M059J (cell line): ENCODE results near the gene UMPS. TPM values are rescaled to one million over a fixed set of nuclear protein-coding genes. Genes with fewer than 3 reads are reported as not detected.
"Not testable (repeated sequence)": the region's sequence is repeated elsewhere in the genome, so short reads cannot be mapped to it uniquely, and the experiment has no call there.

Source experiments
- DNase-seq: peaks from one replicate; pipeline ENCODE4 v3.0.0-alpha.2; 2012; ENCODE audit warnings: low read depth
- total RNA-seq: library from RNA; depleted of rRNA; stranded (reverse); fragments of >200 nt; shearing (Covaris generic); gene quantifications from 2 replicates; pipeline ENCODE4 v1.2.3, GENCODE V29; 2014

The UMPS gene
- total RNA-seq, 1 experiment from 2014 or later = 43.9 TPM

DNA sequence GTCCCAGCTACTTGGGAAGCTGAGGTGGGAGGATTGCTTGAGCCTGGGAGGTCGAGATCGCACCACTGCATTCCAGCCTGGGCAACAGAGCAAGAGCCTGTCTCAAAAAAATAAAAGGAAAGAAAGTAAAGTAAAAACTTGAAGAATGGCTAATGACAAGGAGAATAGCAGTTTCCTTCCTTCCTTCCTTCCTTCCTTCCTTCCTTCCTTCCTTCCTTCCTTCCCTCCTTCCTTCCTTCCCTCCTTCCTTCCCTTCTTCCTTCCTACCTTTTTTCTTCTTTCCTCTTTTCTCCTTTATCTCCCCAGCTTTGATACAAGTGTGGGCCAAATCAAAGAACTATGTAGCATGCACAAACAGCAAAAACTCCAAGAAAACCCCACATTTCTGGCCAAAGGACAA is 23.0 kb upstream of the UMPS start:
- not testable (repeated sequence) for DNase-seq

GRCh38 chr3:124707656-124708062 is 22.6 kb upstream of the UMPS start:
- peak; percentile 63 for DNase-seq

DNA sequence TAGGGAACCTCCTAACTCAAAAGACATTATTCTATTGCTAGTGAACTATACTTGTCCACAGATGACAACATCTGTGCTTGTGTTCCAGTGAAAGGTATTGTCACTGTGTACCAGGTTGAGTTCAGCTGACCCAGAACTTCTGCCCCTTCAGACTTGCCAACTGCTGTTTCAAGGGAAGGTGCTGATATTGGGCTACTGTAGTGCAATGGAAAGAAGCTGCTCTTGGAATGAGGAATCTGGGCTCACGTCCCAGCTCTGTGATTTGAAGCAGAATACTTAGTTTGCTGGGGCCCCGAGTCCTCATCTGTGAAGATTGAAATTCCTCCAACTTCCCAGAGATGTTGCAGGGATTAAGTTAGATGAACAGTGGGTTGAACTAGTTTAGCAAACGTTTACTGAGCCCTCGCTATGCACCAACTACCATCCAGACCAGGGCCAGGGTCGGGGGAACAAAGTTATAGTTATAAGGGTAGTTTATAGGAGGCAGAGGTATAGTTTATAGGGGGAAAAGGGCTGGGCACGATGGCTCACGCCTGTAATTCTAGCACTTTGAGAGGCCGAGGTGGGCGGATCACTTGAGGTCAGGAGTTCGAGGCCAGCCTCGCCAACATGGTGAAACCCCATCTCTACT is 15.9 kb upstream of the UMPS start:
- no peak for DNase-seq

DNA sequence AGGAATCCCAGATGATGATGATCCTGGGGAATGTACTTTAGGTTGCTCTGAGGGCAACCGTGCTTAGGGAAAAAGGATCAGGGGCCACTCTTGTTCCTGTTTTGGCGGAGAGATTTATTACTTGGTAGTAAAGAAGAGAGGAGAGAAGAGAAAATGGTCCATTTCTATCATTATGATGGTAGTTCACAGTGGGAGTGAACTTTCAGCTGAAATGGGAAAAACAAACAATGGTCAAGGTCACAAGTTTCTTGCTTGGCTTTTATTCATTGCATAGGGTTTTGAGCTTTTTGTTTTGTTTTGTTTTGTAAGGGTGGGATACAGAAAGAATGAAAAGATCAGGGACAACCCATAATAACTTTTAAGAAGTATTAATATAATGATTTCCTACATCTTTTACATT is 7.7 kb upstream of the UMPS start:
- DNase-seq = no peak

- DNase-seq = no peak
Measured at GRCh38 chr3:124730941-124731297, 667 bp downstream of the UMPS start.

DNA sequence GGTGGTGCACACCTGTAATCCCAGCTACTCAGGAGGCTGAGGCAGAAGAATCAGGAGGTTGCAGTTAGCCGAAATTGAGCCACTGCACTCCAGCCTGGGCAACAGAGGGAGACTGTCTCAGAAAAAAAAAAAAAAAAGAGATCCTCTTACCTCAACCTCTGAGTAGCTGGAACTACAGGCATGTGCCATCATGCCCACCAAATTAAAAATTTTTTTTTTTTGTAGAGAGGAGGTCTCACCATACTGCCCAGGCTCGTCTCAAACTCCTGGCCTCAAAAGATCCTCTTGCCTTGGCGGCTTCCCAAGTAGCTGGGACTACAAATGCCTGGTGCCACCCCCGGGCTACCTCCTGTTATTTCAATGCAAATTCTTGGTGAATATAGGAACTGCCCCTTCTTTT is 1.5 kb downstream of the UMPS start:
- DNase-seq = no peak

GRCh38 chr3:124741027-124741426 is 10.8 kb downstream of the UMPS start:
- no peak for DNase-seq

GRCh38 chr3:124745756-124746155 is 15.5 kb downstream of the UMPS start:
- DNase-seq = no peak

GRCh38 chr3:124747111-124747981 is 17.1 kb downstream of the UMPS start:
- DNase-seq = no peak

GRCh38 chr3:124748560-124749198 is 18.4 kb downstream of the UMPS start:
- no peak for DNase-seq

DNA sequence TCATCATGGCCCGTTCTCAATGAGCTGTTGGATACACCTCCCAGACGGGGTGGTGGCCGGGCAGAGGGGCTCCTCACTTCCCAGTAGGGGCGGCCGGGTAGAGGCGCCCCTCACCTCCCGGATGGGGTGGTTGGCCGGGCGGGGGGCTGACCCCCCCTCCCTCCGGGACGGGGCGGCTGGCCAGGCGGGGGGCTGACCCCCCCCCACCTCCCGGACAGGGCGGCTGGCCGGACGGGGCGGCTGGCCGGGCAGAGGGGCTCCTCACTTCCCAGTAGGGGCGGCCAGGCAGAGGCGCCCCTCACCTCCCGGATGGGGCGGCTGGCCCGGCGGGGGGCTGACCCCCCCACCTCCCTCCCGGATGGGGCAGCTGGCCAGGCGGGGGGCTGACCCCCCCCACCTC is 19.6 kb downstream of the UMPS start:
- DNase-seq = not testable (repeated sequence)

DNA sequence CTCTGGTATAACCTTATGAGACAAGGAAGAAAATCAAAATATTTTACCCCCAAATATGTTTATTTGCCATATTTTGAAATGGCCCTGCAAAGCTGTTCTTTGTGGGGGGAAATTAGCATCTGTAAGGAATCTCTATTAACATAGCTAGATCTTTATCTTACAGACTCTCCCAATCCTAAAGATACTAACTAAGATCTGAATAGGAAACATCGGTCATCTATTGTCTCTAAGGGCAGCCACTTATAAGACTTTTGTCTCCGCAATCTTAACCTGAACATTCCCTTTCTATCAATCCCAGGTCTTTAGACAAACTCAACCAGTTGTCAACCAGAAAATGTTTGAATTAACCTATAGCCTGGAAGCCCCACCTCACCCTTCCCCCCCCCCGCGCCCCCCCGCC is 21.2 kb downstream of the UMPS start:
- DNase-seq = no peak

- no peak for DNase-seq
Measured at GRCh38 chr3:124752051-124752450, 21.8 kb downstream of the UMPS start.

DNA sequence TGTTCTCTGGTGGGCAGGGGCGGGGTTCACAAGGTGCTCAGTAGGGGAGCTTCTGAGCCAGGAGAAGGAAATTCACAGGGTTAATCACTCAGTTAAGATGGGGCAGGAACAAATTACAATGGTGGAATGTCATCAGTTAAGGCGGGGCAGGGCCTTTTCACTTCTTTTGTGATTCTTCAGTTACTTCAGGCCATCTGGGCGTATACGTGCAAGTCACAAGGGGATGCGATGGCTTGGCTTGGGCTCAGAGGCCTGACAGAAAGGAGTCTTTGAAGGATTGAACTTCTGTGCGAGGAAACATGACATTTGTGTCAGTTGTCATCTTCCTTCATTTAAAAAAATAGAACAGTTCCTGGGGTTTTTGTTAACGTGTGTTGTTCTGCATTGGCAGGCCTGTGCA is 27.7 kb downstream of the UMPS start:
- not testable (repeated sequence) for DNase-seq

GRCh38 chr3:124758851-124759635 is 28.8 kb downstream of the UMPS start:
- DNase-seq = no peak

DNA sequence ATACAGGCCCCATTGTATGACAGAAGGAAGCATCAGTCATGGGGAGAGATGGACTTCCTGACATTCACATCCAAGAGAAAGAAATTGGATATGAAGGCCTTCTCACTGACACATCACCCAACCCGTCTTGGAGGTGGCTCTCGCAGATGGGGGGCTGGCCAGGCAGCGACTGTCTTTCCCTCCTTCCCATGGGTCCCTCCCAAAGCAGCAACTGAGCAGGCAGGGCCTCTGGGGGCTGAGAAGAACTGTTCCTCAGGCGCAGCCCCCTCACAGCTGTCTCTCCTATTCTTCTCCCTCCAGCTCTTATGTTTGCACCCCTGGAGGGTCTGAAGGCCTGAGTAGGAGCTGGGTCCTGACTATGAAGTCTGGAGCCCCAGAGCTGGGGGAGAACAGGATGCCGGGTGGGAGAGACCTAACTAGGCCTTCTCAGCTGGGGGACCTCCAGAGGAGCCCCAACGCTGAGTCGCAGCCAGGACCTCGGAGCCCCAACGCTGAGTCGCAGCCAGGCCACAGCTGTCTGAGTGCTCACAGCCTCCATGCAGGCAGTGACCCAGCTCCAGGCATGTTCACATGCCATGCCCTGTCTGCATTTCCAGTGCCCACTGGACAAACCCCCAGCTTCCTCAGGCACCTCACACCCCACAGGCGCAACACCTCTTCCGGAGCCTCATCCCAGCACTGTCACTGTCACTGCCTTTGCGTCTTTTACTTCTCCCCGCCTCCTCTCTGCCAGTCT is 29.6 kb downstream of the UMPS start:
- no peak for DNase-seq

GRCh38 chr3:124760601-124761000 is 30.3 kb downstream of the UMPS start:
- DNase-seq = peak; percentile 60

DNA sequence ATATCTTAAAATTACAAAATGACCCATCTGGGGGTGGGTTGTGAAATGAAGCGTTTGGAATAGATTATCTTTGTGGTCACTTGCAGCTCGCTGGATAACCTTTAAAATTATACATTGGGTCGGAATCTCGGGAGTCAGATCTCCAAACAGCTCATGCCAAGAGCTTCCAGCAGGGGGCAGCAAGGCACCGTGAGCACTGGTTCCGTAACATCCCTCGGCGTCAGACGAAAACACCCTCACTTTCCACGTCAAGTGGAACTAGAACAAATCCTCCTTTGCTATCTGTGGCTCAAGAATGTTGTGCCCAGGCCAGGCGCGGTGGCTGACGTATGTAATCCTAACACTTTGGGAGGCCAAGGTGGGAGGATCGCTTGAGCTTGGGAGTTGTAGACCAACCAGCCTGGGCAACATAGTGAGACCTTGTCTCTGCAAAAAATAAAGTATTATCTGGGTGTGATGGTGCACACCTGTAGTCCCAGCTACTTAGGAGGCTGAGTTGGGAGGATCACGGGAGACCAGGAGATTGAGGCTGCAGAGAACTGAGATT is 31.1 kb downstream of the UMPS start:
- DNase-seq = peak; percentile 80

DNA sequence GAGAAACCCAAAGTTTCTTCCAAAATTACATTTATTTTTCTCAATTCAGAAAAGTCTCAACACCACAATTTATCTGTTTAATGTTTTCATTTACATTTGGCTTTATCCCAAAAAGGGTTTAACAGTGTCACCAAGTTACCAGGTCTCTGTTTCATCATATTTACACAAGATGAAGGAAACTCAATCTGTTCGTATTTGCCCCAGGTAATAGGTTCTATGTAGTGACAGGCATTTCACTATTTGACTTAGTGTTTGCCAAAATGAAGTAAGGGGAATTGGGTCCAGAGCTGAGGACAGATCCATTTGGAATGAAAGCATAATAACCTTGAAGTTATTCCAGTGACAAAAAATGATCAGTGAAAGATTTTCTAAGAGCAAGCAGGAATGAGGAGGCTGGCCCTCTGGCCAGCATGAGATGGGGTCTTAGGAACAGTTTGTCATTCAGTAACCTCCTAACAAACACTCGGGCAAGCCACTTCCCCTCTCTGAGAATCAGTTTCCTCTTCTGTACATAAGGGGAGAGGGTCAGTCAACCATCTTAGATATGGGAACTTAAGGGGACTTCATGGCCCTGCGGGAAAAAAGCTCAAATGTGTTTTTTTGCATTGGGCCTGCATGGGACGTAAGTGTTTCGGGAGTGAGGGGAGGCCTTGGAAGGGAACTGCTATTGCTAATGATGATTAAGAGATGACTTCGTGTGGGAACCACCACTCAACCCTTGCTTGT is 31.8 kb downstream of the UMPS start:
- DNase-seq = no peak

DNA sequence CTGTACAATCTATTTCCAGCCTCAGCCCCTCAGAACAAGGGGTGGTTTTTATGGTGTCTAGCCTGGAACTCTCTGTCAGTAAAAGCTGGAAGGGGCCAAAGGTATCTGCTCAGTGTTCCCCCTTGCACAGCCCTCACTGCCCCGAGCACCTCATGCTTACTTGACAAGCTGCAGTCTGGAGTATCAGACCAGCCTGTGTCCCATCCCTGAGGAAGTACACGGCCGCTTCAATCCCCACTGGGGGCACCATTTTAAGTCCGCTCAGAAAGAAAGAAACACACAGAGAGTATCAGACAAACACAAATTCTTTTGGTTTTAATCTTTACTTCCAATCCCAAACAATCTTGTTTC is 32.4 kb downstream of the UMPS start:
- DNase-seq = no peak

DNA sequence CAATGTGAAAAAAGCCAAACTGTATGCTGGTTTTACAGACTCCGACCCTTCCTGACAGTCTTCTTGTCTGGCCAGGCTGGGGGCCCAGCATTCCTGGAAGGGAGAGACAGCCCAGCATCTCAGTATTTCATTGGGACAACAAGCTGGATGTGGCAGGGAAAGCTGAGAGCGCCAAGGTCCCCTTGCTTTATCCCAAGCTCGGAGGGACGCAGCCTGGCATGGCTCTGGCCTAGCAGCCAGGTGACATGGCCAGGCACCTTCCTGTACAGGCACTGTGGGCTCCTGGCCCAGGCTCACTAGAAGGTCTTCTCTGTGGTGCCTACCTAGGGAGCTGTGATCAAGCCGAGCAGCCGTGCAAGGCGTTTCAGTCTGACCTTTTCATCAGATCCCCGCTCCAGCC is 33.0 kb downstream of the UMPS start:
- DNase-seq = no peak
